HG03064 (cell line): ENCODE data around the gene FBXO7.
A peak's percentile ranks its signal among the peaks of the same experiment; 100 is the strongest.
"Not testable (repeated sequence)": the region's sequence is repeated elsewhere in the genome, so short reads cannot be mapped to it uniquely, and the experiment has no call there.

Experiments used
- ATAC-seq: cut with Tn5 transposase; IDR thresholded peaks from one replicate; pipeline ENCODE4 v1.9.1; 2021; ENCODE audit warnings: low read depth; ENCODE audit not compliant: unreplicated experiment

FBXO7 gene

DNA sequence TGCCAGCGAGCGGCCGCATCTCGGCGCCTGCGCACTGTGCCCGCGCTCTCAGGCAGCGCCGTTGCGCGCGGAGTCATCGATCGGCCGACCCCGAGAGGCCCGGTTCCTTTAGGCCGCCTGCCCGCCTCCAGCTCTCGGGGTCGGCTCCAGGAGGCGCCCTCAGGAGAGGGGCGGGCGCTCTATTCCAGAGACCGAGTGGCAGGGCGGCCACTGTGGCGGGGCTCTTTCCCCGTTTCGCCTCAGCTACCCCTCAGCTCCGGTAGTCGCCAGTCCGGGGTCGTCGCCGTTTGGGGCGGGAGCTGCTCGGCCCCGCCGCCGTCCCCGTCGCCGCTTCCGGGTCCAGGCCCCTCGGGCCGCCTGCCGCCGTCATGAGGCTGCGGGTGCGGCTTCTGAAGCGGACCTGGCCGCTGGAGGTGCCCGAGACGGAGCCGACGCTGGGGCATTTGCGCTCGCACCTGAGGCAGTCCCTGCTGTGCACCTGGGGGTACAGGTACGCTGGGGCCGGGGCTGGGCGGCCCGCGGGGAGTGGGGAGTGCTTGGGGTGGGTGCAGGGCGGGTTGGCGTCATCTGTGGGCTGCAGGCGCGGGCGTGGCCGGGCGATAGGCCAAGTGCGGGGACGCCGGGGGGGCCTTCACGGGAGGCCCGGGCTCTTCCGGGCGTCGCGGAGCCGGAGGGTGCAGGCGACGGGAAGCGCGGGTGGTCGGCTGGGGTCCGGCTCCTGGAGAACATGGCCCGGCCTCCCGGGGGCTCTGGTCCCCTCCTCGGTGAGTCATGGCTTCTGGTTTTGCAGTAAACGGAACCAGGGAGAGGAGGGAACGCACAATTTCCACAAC is at the start of gene FBXO7:
Gene FBXO7 (plus strand): TSS at position 177 of the 833 bp plus-strand sequence. CDS start 192 bp downstream, at position 369.
- peak; percentile 48 for ATAC-seq

DNA sequence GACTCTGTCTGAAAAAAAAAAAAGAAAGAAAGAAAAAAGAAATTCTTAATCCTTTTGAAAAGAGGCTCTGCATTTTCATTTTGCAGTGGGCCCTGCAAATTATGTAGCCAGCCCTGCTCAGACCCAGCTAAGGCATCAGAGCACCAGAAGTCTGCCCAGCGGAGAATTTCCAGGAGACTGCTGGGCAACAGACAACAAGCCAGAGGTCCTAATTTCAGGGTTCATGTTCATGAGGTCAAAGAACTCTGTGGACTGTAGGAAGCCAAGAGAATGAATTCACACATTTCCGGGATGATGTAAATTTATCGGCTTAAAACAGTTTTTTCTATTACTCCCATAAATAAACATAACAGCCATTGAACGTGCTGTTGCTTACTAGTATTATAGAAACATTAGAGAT is 47.7 kb upstream of the FBXO7 start:
- no peak for ATAC-seq

DNA sequence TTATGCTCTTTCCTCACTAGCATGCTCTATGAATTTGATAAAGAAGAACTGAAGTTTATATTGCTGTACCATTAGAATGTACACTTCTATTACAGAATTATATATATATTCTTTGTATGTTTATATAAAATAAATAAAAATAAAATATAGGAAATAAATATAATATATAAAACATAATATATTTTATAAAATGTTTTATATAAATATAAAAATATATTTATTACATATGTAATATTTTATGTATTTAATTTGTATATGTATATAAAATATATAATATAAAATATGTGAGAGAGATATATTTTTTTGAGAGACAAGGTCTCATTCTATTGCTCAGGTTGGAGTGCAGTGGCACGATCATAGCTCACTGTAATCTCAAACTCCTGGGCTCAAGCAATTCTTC is 44.3 kb upstream of the FBXO7 start:
- ATAC-seq = no peak

DNA sequence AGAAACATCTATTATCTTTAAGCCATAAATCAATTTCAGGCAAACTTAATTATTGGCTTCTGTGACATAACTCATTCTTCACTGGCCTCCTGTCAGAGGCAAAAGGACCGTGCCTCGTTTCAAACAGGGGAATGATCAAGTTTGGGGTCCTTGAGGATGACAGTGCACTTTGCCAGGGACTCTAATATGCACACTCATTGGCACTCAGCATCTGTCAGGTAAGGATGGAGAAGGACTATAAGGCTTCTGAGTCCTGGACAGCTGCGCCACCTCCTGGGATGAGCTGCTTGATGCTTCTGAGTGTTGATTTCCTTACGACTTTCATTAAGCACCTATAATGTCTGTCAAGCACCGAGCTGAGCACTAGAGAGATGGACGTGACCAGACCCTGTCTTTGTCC is 30.5 kb upstream of the FBXO7 start:
- no peak for ATAC-seq

DNA sequence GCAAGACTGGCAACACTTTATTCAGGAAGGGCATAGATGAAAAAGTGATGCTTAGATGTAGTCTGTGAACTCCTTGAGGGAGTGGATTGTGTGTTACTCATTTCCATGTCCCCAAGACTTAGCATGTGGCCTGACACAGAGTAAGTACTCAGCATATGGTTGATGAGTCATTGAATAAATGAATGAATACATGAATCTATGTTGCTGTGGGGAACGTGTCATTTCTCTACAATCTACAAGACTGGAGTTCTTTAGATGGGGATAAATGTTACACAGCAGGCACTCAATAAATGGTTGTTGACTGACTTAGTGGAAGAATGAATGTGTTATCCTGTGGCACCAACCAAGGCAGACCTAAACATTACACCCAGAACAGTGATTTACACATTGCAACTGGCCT is 28.3 kb upstream of the FBXO7 start:
- no peak for ATAC-seq

DNA sequence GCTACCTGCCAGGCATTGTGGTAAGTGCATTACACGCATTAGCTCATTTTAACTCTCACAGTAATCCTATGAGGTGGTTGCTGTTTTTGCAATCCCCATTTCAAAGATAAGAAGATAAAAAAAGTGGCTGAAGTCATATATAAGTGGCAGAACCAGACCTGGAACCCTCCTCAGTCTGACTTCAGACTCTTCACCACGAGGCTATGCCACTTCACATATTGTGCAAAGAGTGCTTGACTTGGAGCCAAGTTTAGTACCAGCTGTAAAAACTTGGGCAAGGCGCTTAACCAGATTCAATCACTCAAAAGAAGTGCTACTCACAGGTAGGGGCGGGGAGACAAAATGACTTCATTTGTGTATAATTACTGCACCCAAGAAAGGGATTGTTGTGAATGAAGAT is 25.6 kb upstream of the FBXO7 start:
- ATAC-seq = no peak

DNA sequence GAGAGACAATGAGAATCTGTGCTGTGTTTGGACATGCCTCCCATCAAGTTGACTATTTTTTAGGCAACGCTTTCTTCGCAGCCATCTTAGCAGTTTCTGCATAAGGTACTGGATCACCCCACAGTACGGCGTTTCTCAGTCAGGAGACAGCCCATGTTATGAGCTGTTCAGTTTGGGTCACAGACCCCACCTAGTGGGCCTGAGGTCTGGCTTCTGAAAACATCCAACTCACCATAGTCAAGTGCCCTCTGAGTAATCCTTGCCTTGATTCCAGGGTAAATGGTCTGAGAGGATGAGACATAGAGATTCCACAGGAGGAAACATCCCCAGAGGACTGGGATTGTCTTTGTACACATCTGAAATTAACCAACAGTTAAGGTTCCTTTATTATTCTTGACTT is 17.6 kb upstream of the FBXO7 start:
- no peak for ATAC-seq

DNA sequence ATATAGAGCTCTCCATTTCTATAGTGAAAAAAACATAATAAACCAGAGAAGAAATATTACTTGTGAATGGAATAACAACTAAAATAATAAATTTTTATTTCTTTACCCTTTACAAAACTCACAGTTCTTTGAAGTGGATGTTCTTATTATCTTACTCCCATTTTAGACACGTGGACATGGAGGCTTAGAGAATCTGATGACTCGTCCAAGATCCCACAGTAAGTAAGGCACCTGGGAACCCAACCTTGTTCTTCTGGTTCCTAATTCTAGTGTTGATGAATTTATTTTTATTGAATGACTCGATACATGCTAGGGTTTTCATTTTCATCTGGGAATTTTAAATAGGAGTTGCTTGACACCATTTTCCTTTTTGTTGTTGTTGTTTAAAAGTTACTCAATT is 12.2 kb upstream of the FBXO7 start:
- ATAC-seq = no peak

DNA sequence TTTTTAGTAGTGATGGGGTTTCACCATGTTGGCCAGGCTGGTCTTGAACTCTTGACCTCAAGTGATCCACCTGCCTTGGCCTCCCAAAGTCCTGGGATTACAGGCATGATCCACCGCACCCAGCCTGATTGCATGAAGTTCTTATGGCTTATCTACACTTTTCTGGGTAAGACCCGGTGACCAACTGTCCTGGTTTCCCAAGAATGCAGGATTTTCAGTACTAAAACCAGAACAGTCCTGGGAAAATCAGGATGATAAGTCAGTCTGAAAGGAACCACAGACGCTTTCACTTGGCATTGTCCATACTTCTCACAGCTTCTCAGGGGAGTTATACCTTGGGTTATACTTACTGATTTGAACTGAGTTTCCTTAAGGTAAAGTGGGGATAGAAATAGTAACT is 8.9 kb upstream of the FBXO7 start:
- ATAC-seq = no peak

DNA sequence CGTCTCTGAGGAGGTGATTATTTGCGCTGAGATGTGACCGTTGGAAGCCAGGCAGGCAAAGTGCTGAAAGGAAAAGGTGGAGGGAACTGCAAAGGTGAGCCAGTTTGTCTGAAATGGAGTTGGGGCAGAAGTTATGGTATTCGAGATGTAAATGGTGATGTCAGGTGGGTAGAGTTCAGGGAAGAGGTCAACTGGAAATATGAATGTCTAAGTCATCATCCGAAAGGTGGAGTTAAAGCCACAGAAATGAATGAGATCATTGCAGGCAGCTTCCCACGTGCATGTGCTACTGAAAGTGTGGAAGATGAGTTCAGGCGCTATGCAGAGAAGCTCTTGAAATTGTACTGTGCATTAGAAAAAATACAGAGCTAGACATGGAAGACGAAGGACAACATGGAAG is 8.1 kb upstream of the FBXO7 start:
- ATAC-seq = no peak

DNA sequence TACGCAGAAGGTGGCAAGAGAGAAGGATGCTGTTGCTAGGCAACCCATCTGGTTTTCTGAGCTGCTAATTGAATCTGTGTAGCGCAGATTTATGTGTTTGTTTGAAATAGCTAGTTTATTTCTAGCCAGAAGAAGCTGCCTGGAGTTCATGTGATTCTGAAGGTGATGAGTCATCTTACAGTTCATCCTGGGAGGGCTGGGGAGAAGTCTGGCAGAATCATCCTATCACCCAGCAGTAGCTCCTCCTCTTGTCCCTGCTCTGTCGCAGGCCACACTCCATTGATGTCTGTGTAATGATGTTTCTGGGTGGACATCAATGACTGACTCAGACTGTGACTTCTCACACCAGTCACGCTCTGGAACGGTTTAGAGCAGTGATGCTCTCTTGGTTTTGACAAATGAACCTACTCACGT is 4.8 kb upstream of the FBXO7 start:
- ATAC-seq = no peak

DNA sequence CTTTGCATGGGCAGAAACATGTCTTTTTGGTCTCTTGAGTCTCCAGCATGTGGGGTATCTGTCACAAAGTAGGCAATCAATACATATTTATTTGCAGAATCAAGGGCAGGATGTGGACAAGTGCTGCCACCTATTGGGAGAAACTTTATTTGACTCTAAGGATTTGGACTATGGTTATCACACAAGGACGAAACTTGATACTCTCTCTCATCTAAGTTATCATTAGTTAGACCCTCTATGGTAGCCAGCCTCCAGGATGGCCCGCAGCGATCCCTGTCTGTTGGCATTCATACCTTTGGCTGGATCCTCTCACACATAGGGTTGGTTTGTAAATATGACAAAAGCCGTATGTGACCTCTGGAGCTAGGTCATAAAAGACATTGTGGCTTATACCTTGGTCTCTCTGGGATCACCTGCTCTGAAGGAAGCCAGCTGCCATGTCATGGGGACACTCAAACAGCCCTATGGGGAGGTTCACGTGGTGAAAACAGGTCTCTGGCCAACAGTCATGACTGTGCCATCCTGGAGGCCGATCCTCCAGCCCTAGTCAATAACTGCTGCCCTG is 1.1 kb upstream of the FBXO7 start:
- ATAC-seq = no peak

DNA sequence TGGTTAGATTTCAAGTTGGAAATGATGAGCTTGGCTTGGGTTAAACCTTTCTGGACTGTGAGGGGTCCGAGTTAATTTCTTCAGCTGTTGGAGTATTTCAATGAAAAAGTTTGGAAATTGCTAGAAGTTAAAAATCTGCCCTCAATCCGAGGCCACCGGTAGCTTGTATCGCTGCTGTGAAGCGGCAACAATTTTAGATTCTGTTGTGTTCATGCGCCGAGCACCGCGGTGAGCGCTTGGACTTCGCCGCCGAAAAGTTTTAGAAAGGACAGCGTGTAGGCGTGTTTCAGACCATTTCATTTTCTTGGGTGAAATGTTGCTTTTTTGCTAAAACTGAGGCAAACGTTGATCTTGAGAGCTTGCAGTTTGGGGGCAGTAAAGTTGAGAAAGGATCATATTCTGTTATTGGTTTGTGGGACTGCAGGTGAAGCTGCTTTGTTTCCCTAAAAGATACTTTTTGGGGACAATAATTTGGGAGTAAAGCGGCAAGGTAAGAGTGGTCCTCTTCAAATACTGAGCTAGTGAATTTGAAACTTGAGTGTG is 928 bp downstream of the FBXO7 start:
- ATAC-seq = peak; percentile 13

DNA sequence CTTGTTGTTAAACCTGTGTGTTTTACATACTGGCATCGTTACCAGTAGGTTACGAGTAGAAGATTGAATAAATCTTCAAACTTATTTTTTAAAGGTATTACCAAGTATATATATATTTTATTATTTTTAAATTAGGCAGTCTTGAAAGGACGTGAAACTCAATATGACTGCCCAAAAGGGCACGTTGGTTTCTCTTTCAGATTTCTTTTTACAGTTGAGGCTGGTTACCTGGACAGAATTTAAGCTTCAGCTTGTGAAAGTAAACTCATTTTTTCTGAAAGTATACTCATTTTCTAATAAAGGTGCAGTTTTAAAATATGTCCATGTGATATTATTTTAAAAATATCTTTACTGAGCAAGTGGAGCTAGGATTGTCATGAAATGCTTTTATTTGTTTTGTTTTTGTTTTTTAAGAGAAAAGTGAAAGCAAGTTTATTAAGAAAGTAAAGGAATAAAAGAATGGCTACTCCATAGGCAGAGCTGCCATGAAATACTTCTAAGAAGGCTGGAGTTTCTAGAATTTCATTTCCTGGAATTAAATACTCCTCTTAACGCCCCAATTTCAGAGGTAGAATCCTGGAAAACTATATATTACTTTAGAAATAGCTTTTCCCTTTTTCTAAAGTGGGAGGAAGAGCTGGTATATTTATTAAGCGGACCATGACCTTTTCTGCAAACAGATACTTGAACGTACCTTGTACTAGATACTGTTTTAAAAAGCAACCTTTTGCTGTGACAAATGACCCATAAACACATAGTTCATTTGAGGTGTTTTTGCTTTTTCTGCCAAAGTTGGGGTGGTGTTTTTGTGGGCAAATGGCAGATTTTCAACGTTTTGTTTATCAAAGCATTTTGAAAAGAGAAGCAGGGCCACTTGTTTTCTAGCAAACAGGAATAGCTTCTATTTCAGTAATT is 1.9 kb downstream of the FBXO7 start:
- no peak for ATAC-seq

DNA sequence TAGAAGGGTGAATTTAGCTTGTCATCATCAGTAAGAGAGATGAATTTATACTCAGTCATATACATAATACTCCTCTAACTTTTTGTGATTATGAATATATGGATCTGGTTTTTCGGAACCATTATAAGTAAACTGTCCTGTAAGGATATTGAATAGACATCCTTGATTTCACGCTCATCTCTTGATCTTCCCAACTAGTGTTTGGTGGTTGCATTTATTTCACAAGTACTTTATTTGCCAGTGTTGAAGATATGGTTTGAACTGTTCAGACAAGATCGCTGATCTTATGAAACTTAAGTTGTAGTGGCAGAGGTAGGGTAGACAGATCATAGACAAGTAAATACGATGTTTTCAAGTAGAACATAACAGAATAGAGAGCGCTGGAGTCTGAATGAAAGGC is 3.0 kb downstream of the FBXO7 start:
- no peak for ATAC-seq

DNA sequence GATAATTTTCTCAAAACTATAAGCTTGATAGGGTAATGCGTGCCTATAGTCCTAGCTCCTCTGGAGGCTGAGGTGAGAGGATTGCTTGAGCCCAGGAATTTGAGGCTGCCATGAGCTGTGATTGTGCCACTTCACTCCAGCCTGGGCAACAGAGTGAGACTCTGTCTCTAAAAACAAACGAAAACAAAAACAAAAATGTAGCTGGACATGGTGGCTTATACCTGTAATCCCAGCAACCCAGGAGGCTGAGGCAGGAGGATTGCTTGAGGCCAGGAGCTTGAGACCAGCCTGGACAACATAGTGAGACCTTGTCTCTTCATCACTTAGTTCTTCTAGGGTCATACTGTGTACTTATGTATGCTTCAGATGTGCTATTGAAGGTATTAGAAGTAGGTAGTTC is 3.9 kb downstream of the FBXO7 start:
- not testable (repeated sequence) for ATAC-seq

DNA sequence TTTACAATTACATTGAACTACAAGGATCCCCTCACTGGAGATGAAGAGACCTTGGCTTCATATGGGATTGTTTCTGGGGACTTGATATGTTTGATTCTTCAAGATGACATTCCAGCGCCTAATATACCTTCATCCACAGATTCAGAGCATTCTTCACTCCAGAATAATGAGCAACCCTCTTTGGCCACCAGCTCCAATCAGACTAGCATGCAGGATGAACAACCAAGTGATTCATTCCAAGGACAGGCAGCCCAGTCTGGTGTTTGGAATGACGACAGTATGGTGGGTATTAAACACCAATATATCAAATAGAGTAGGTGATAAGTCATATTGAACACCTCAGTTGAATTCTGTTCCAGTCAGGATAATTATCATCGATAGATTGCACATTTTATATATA is 4.4 kb downstream of the FBXO7 start:
- no peak for ATAC-seq

DNA sequence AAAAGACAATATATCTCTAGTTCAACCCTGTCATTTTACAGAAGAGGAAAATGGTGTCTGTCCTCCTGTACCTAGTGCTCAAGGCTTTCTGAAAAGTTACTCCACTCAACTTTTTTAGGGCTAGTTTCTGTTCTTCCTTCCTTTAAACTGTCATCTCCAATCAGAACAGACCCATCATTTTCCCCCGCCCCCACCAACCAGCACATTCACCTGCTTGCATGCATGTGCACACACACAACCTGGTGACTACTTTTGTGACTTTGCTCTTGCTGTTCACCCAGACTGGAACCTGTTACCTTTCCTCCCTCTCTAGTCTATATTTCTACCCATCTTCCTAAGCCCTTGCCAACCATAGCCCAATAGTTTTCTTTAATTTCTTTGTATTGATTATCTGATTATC is 5.6 kb downstream of the FBXO7 start:
- ATAC-seq = no peak

DNA sequence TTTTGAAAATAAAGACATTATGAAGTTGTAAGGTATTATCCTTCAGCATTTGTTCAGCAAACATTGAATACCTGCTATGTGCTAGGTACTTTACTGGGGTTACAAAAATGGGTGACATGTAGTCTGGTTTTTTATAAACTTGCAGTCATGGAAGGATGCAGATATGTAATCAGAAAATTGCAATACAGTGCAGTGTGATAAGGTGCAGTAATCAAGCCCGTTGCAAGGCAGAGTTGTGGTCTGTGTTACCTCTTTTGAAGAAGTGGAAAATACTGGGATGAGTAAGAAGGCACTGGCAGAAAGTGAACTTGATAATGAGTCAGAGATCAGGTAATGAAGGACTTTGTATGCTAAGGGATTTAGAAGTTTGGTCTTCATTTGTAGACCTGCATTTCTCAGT is 8.1 kb downstream of the FBXO7 start:
- ATAC-seq = no peak

DNA sequence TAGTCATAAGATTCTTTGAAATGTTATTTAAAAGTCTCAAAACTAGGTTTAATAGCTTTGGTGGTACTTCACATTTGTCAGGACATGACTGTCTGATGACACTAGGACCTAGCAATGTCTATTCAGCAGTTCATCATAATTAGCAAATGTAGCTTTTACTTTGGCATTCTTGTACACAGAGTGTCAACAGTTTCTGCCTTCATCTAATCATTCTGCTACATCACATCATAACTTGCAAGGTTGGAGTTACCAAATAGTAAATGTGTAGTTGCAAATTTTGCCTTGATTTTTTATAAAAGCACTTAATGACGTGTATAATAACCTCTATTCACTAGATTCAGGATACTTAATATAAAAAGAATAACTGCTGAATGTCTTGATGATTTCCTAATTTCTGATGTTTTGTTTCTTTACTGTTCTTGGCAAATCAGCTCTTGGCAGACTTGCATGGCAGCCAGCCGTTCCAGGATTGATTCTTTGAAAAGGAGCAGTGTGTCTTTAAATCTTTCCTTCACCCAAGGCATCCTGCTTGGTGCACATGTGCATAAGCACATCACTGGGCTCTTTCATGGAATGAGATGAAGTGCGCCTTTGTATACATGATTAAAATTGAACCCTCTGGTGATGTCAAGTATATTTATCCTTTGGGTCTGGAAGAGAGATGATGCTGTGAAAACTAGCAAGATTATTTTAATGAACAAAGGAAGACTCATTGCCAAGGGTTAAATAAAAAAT is 12.2 kb downstream of the FBXO7 start:
- no peak for ATAC-seq
